Measurements from ENCODE around the gene RHO. TPM values are rescaled to one million over a fixed set of nuclear protein-coding genes. Genes with fewer than 3 reads are reported as not detected.

Gene RHO
- total RNA-seq, 1 experiment from 2014 or later, result not detected

DNA sequence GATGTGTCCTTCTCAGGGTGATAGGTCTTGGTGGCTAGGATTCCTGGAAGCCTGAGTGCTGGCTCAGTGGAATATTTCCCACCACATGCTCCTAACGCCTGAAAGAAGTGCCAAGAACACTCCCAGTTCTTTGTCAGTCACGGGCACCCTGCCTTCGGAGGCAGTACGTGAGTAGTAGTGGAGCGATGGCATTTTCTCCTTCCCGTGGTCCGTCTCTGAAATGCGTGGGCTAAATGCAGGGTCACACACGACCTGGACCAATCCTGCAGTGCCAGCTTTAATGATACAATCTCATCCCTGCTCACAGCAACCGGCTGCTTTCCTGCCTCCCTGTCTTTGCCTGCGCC is 29.1 kb downstream of the RHO start:
- TF ChIP-seq, protein P1, sequence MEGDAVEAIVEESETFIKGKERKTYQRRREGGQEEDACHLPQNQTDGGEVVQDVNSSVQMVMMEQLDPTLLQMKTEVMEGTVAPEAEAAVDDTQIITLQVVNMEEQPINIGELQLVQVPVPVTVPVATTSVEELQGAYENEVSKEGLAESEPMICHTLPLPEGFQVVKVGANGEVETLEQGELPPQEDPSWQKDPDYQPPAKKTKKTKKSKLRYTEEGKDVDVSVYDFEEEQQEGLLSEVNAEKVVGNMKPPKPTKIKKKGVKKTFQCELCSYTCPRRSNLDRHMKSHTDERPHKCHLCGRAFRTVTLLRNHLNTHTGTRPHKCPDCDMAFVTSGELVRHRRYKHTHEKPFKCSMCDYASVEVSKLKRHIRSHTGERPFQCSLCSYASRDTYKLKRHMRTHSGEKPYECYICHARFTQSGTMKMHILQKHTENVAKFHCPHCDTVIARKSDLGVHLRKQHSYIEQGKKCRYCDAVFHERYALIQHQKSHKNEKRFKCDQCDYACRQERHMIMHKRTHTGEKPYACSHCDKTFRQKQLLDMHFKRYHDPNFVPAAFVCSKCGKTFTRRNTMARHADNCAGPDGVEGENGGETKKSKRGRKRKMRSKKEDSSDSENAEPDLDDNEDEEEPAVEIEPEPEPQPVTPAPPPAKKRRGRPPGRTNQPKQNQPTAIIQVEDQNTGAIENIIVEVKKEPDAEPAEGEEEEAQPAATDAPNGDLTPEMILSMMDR (IDR thresholded peaks at IDR 0.05; ENCODE audit: unreplicated experiment), result no peak
- H3K27ac Mint-ChIP-seq (ENCODE audit: low read depth, unreplicated experiment), result no peak overlapping the region
- H3K4me3 Mint-ChIP-seq (ENCODE audit: unreplicated experiment), result no peak overlapping the region

DNA sequence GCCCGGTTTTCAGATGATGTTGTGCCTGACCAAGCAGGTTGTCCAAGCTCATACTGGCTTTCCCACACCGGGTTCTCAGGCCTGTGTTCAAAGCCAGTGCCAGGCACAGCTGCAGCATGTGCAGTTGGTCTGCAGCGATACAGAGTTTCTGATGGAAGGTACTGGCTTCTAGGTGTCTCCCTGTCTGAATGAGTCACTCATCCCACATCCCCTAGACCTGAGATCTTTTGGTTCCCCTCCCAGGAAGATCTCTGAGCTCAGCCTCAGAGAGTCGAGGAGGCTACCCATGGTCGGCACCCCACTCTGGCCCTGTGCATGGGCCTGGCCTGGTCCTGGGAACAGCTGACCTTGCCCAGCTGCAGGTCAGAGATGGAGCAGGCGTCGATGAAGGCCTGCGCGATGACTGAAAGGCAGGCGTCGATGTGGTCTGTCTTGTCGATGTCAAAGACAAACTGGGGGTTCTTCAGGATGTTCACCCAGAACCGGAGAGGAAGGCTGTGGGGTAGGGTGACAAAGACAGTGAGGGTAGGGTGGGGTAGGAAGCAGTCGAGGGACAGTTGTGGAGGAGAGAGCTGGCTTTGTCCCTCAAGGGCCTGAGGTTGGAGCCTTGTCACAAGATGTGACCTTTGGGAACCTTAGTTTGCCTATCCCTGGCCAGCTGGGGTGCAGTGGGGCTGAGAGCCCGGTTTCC is 29.8 kb downstream of the RHO start:
- BruUV-seq (replicated peaks), result no TSS peak
- TF ChIP-seq, protein P1 (IDR thresholded peaks at IDR 0.05; ENCODE audit: unreplicated experiment), result no peak
- Mint-ChIP-seq H3K4me3 (ENCODE audit: unreplicated experiment) (no peak overlapping the region), H3K4me1 (ENCODE audit: insufficient read depth, unreplicated experiment) (peaks cover 7% of the 10 kb centered on the region), H3K9me3 (ENCODE audit: unreplicated experiment) (no peaks in the 10 kb centered on the region), H3K27me3 (ENCODE audit: insufficient read depth, unreplicated experiment) (no peaks in the 10 kb centered on the region), H3K27ac (ENCODE audit: low read depth, unreplicated experiment) (no peak overlapping the region), H3K36me3 (ENCODE audit: insufficient read depth, unreplicated experiment) (peaks cover 6% of the 10 kb centered on the region)
- intact Hi-C loops (cut with micrococcal nuclease), result no loop called here
- CTCF ChIA-PET, result interaction anchor here (0.6 kb wide), 1 partner anchor 587 kb away, joined by 3 read pairs; no protein-coding TSS in a partner anchor
- POLR2A ChIA-PET, result no interaction called here
- no peak for DNase-seq (ENCODE audit: unreplicated experiment)

More for the DNA sequence above, 29.1 kb downstream of the RHO start:
- Mint-ChIP-seq H3K27me3 (ENCODE audit: insufficient read depth, unreplicated experiment) (no peaks in the 10 kb centered on the region), H3K9me3 (ENCODE audit: unreplicated experiment) (no peaks in the 10 kb centered on the region), H3K36me3 (ENCODE audit: insufficient read depth, unreplicated experiment) (peaks cover 6% of the 10 kb centered on the region), H3K4me1 (ENCODE audit: insufficient read depth, unreplicated experiment) (peaks cover 7% of the 10 kb centered on the region)
- DNase-seq (ENCODE audit: unreplicated experiment), result no peak
- BruUV-seq (replicated peaks), result no TSS peak
- CTCF ChIA-PET, result interaction anchor here (0.6 kb wide), 1 partner anchor 586 kb away, joined by 3 read pairs; no protein-coding TSS in a partner anchor
- intact Hi-C loops (cut with micrococcal nuclease), result no loop called here
- POLR2A ChIA-PET, result no interaction called here

DNA sequence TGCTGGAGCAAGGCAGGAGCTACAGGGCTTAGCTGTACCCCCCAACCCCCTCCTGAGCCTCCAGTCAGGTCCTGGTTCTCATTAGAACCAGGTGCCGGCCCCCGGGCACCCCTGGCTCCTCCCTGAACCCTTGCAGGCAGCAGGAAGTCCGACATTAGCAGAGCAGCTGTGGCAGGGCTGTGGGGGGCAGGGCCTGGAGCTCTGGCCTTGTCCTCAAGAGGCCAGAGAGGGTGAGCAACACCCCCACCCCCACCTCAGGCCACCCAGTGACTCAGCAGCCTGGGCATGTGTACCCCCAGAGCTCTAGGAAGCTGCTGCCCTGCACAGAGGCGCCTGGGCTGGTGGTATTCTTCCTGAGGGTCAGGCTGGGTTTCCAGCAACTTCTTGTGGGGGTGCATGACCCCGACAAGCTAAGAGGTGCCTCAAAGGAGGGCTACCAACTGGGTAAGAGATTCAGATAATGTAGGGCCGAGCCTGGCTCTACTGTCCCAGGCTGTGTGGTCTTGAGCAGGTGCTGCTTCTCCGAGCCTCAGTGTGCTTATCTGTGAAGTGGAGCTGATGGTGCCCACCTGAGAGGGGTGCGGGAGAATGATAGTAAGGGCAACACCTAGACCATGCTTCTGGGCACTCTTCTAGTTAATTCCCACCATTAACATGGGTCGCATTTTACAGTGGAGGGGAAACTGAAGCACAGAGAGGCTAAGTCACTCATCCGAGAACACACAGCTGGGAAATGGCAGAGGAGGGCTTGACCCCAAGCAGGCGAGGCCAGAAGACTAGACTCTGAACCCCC is 30.5 kb downstream of the RHO start:
- DNase-seq (ENCODE audit: unreplicated experiment), result no peak
- H3K27ac Mint-ChIP-seq (ENCODE audit: low read depth, unreplicated experiment), result no peak overlapping the region
- no peak overlapping the region for H3K4me3 Mint-ChIP-seq (ENCODE audit: unreplicated experiment)

DNA sequence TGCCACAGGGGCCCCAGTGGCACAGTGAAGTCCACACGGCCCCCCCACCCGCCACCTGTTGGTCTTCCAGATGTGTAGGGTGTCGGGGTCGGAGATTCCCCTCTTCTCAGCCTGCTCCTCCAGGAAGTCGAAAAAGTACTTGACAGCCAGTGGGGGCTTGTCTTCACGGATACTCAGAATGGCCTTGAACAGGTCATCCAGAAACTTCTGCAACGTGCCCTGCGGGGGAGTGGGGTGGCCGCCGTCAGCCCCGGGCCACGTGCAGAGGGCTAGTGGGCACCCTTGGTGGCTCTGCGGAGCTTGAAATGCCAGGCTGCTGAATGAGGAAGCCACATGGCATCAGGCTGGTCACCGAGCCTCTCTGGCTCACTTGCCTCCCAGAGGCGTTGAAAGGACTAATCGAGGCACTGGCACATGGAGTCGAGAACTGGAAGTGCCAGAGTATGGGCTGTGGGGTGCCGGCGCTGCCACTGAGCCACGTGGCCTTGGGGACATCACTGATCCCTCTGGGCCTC is 31.2 kb downstream of the RHO start:
- Mint-ChIP-seq H3K36me3 (ENCODE audit: insufficient read depth, unreplicated experiment) (peaks cover 6% of the 10 kb centered on the region), H3K9me3 (ENCODE audit: unreplicated experiment) (no peaks in the 10 kb centered on the region), H3K4me1 (ENCODE audit: insufficient read depth, unreplicated experiment) (peaks cover 7% of the 10 kb centered on the region), H3K4me3 (ENCODE audit: unreplicated experiment) (no peak overlapping the region), H3K27ac (ENCODE audit: low read depth, unreplicated experiment) (no peak overlapping the region), H3K27me3 (ENCODE audit: insufficient read depth, unreplicated experiment) (no peaks in the 10 kb centered on the region)
- CTCF ChIA-PET, result no interaction called here
- DNase-seq (ENCODE audit: unreplicated experiment), result no peak
- no TSS peak for BruUV-seq (replicated peaks)
- POLR2A ChIA-PET, result no interaction called here
- intact Hi-C loops (cut with micrococcal nuclease), result no loop called here
- TF ChIP-seq, protein P1 (IDR thresholded peaks at IDR 0.05; ENCODE audit: unreplicated experiment), result no peak

More for the DNA sequence above, 30.5 kb downstream of the RHO start:
- H3K4me1 Mint-ChIP-seq (ENCODE audit: insufficient read depth, unreplicated experiment), result peaks cover 7% of the 10 kb centered on the region
- ChIA-PET POLR2A (no interaction called here), CTCF (no interaction called here)
- no peaks in the 10 kb centered on the region for H3K9me3 Mint-ChIP-seq (ENCODE audit: unreplicated experiment)
- H3K36me3 Mint-ChIP-seq (ENCODE audit: insufficient read depth, unreplicated experiment), result peaks cover 6% of the 10 kb centered on the region
- no TSS peak for BruUV-seq (replicated peaks)
- TF ChIP-seq, protein P1 (IDR thresholded peaks at IDR 0.05; ENCODE audit: unreplicated experiment), result no peak
- intact Hi-C loops (cut with micrococcal nuclease), result no loop called here
- no peaks in the 10 kb centered on the region for H3K27me3 Mint-ChIP-seq (ENCODE audit: insufficient read depth, unreplicated experiment)
